CD14-positive monocyte (primary cell): Measurements from ENCODE around the gene XIST. TPM values are rescaled to one million over a fixed set of nuclear protein-coding genes. Genes with fewer than 3 reads are reported as not detected.
"Not testable (repeated sequence)": the region's sequence is repeated elsewhere in the genome, so short reads cannot be mapped to it uniquely, and the experiment has no call there.

Experiments
- DNase-seq, 3 donors: peaks; one replicate each; pipeline ENCODE4 v3.0.0-alpha.2; 2011 to 2022
- H2AFZ ChIP-seq: 2 replicates; pipeline ENCODE4 v1.6.0; 2012; ENCODE audit warnings: mild to moderate bottlenecking, low read depth, low read length, inconsistent platforms; ENCODE audit not compliant: insufficient read depth, poor library complexity, severe bottlenecking
- H3K27ac ChIP-seq, 2 donors: 1 replicate in 1 of 2; 2 replicates in 1 of 2; pipeline ENCODE4 v1.5.1; 2012 to 2013; ENCODE audit warnings: low read length in 2 of 2, control low read depth in 1 of 2, inconsistent platforms in 1 of 2, low read depth in 1 of 2, mild to moderate bottlenecking in 1 of 2
- H3K27me3 ChIP-seq, 2 donors: one replicate each; pipeline versions ENCODE4 v1.6.0 to v1.6.1; 2011 to 2013; ENCODE audit warnings: low read length in 2 of 2; ENCODE audit not compliant: control insufficient read depth in 2 of 2, insufficient read depth in 2 of 2
- H3K36me3 ChIP-seq, 2 donors: replicated peaks in 1 of 2; 1 replicate in 1 of 2; 2 replicates in 1 of 2; pipeline versions ENCODE4 v1.5.1 to v1.6.1; 2012 to 2013; ENCODE audit warnings: low read length in 2 of 2, control low read depth in 1 of 2, inconsistent platforms in 1 of 2, mild to moderate bottlenecking in 1 of 2; ENCODE audit not compliant: insufficient read depth in 2 of 2, control insufficient read depth in 1 of 2
- H3K4me1 ChIP-seq, 2 donors: 1 replicate in 1 of 2; 2 replicates in 1 of 2; pipeline versions ENCODE4 v1.5.1 to v1.6.1; 2012 to 2013; ENCODE audit warnings: low read length in 2 of 2, control low read depth in 1 of 2, inconsistent platforms in 1 of 2, mild to moderate bottlenecking in 1 of 2, moderate library complexity in 1 of 2; ENCODE audit not compliant: insufficient read depth in 2 of 2, control insufficient read depth in 1 of 2
- H3K4me2 ChIP-seq: replicated peaks from 2 replicates; pipeline ENCODE3; 2012; ENCODE audit warnings: low read length, moderate library complexity, mild to moderate bottlenecking; ENCODE audit not compliant: poor library complexity, severe bottlenecking; ENCODE audit errors: extremely low read depth
- H3K4me3 ChIP-seq, 3 experiments: fragments of 200-600 bp in 1 of 3; sonication (generic) in 1 of 3; replicated peaks in 1 of 3; 1 replicate in 2 of 3; 2 replicates in 1 of 3; pipeline ENCODE4 v1.5.1; 2011 to 2013; ENCODE audit warnings: low read length in 3 of 3, mild to moderate bottlenecking in 3 of 3, control low read depth in 2 of 3, low read depth in 2 of 3, inconsistent platforms in 1 of 3, moderate library complexity in 1 of 3
- H3K79me2 ChIP-seq: 2 replicates; pipeline ENCODE4 v1.6.0; 2012; ENCODE audit warnings: mild to moderate bottlenecking, control low read depth, inconsistent platforms, low read length, moderate library complexity; ENCODE audit not compliant: insufficient read depth
- H3K9ac ChIP-seq: 2 replicates; pipeline ENCODE4 v1.6.0; 2017; ENCODE audit warnings: low read length, mild to moderate bottlenecking; ENCODE audit not compliant: insufficient read depth, poor library complexity, severe bottlenecking
- H3K9me3 ChIP-seq, 2 donors: replicated peaks in 1 of 2; 1 replicate in 1 of 2; 2 replicates in 1 of 2; pipeline versions ENCODE4 v1.5.1 to v1.6.1; 2012 to 2013; ENCODE audit warnings: low read length in 2 of 2, control low read depth in 1 of 2; ENCODE audit not compliant: control insufficient read depth in 1 of 2, insufficient read depth in 1 of 2
- H4K20me1 ChIP-seq: 2 replicates; pipeline ENCODE4 v1.6.0; 2012; ENCODE audit warnings: mild to moderate bottlenecking, low read length, control low read depth, moderate library complexity; ENCODE audit not compliant: insufficient read depth
- H3K27ac Mint-ChIP-seq, 7 donors: one replicate each; pipeline ENCODE4 v1.8.0; 2020; ENCODE audit warnings: mild to moderate bottlenecking in 7 of 7, mixed read lengths in 7 of 7, moderate library complexity in 6 of 7, inconsistent platforms in 2 of 7
- H3K27me3 Mint-ChIP-seq, 3 donors: one replicate each; pipeline ENCODE4 v1.8.0; 2021 to 2022; ENCODE audit warnings: low read depth in 3 of 3, mild to moderate bottlenecking in 3 of 3, mixed read lengths in 3 of 3, moderate library complexity in 3 of 3, inconsistent platforms in 1 of 3
- H3K36me3 Mint-ChIP-seq, 2 donors: one replicate each; pipeline ENCODE4 v1.8.0; 2020; ENCODE audit warnings: mixed read lengths in 2 of 2, inconsistent platforms in 1 of 2, mild to moderate bottlenecking in 1 of 2
- H3K4me1 Mint-ChIP-seq: one replicate; pipeline ENCODE4 v1.8.0; 2020; ENCODE audit warnings: mild to moderate bottlenecking, mixed read lengths
- H3K4me3 Mint-ChIP-seq, 2 donors: one replicate each; pipeline ENCODE4 v1.8.0; 2020; ENCODE audit warnings: mild to moderate bottlenecking in 2 of 2, mixed read lengths in 2 of 2, moderate library complexity in 1 of 2
- H3K9me3 Mint-ChIP-seq, 7 donors: one replicate each; pipeline ENCODE4 v1.8.0; 2020 to 2022; ENCODE audit warnings: mixed read lengths in 7 of 7, mild to moderate bottlenecking in 6 of 7, moderate library complexity in 6 of 7, inconsistent platforms in 2 of 7
- CTCF ChIP-seq: fragments of 200-600 bp; IDR thresholded peaks from one replicate; pipeline ENCODE4 v1.8.0; 2022; ENCODE audit warnings: antibody characterized with exemption, mild to moderate bottlenecking
- WGBS: methylation state at CpG from one replicate; pipeline ENCODE4 v1.1.5; 2013; ENCODE audit warnings: missing lambda C conversion rate; ENCODE audit not compliant: insufficient coverage; 5-methylcytosine and 5-hydroxymethylcytosine counted together
- intact Hi-C, 2 donors: fragments of 100-400 bp; cut with micrococcal nuclease; formaldehyde crosslinking; loops; one replicate each; pipeline versions ENCODE4 v1.15.0 to v1.15.1; 2023
- polyA plus RNA-seq, 3 donors: library from polyadenylated mRNA; depleted of rRNA in 1 of 3; unstranded in 2 of 3; stranded (reverse) in 1 of 3; fragments of 300-500 nt in 2 of 3; fragments of >200 nt in 1 of 3; fragmentation: Illumina TruSeq in 2 of 3; gene quantifications; 1 replicate in 2 of 3; 2 replicates in 1 of 3; pipeline ENCODE4 v1.2.3, GENCODE V29; 2012 to 2021

XIST gene
- polyA plus RNA-seq, 3 donors: 2.2 to 192 (median 3.8) TPM

DNA sequence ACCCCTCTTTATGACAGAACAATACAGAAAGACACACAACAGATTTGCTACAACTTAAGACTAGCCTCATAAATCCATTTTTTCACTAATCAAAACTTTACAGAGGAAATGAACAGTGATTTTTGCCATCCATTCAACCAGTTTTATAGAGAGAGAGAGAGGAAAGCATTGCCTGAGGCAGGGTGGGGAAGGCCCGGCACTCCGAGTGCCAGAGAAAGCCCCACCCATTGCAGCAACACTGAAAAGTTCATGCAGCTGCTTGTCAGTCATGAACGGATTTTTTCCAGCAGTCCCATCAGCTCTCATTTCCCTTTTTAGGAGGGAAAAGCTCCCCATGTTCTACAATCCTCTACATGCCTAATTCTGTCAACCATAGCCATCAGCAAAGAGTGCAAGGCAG, 52.6 kb downstream of the XIST start:
- no peak overlapping the region for H3K4me3 Mint-ChIP-seq
- no peak for DNase-seq
- Histone ChIP-seq H3K27ac (no peak overlapping the region), H3K9me3 (no peaks in the 10 kb centered on the region), H3K79me2 (no peaks in the 10 kb centered on the region), H3K9ac (no peak overlapping the region), H3K4me3 (no peak overlapping the region), H3K4me2 (no peak overlapping the region), H3K36me3 (no peaks in the 10 kb centered on the region), H3K27me3 (no peaks in the 10 kb centered on the region), H2AFZ (no peak overlapping the region), H4K20me1 (no peaks in the 10 kb centered on the region), H3K4me1 (no peaks in the 10 kb centered on the region)
- no peak overlapping the region for H3K27ac Mint-ChIP-seq
- H3K4me1 Mint-ChIP-seq: no peaks in the 10 kb centered on the region
- no peaks in the 10 kb centered on the region for H3K36me3 Mint-ChIP-seq
- intact Hi-C loops: no loop called here
- peaks cover 2 to 8% (median 3%) of the 10 kb centered on the region in 3 donors for H3K27me3 Mint-ChIP-seq
- no CpG with 5 or more reads among the region's 3 CpGs for WGBS
- H3K9me3 Mint-ChIP-seq: peaks cover 0 to 11% (median 4%) of the 10 kb centered on the region in 7 donors
- TF ChIP-seq CTCF: no peak

GRCh38 chrX:73792511-73792910, 60.0 kb downstream of the XIST start:
- H3K27me3 Mint-ChIP-seq, H4K20me1 ChIP-seq, H3K27me3 ChIP-seq, DNase-seq, H3K27ac ChIP-seq, H3K4me3 Mint-ChIP-seq, H3K9me3 ChIP-seq, H3K9ac ChIP-seq, H3K4me2 ChIP-seq, intact Hi-C loops, H3K4me1 ChIP-seq, H3K79me2 ChIP-seq, H3K27ac Mint-ChIP-seq, H3K4me1 Mint-ChIP-seq, H3K36me3 ChIP-seq, H2AFZ ChIP-seq, H3K4me3 ChIP-seq, H3K36me3 Mint-ChIP-seq: not testable (repeated sequence)
- peaks cover 0 to 15% (median 7%) of the 10 kb centered on the region in 7 donors for H3K9me3 Mint-ChIP-seq
- no CpG with 5 or more reads among the region's 8 CpGs for WGBS
